ENCODE results near the gene ZBTB16.

Gene ZBTB16

GRCh38 chr11:114297806-114298709 lies 238.5 kb downstream of the ZBTB16 start:
- Histone ChIP-seq H3K4ac (ENCODE audit: low read depth, low read length) (no peak overlapping the region), H3K18ac (ENCODE audit: low read length) (no peak overlapping the region), H3K56ac (ENCODE audit: low read length) (no peak overlapping the region), H4K8ac (ENCODE audit: low read depth, low read length) (no peak overlapping the region), H2BK15ac (replicated peaks; ENCODE audit: low read depth) (no peak overlapping the region), H3K36me3 (ENCODE audit: control insufficient read depth, insufficient read depth, low read length) (no peaks in the 10 kb centered on the region), H3K27me3 (ENCODE audit: insufficient read depth, low read length, poor library complexity) (no peaks in the 10 kb centered on the region), H4K5ac (ENCODE audit: low read length) (no peak overlapping the region), H3K4me3 (ENCODE audit: low read length) (no peak overlapping the region), H3K9ac (ENCODE audit: low read length) (no peak overlapping the region), H2AK5ac (ENCODE audit: low read length) (no peak overlapping the region), H3K4me2 (ENCODE audit: low read length) (no peak overlapping the region), H3K79me2 (ENCODE audit: control insufficient read depth, insufficient read depth, low read length) (no peaks in the 10 kb centered on the region), H3K27ac (ENCODE audit: low read depth, low read length) (no peak overlapping the region), H3K79me1 (ENCODE audit: low read length) (no peaks in the 10 kb centered on the region), H2BK5ac (ENCODE audit: low read length) (no peak overlapping the region), H2BK120ac (ENCODE audit: low read depth, low read length) (no peak overlapping the region), H3K23ac (ENCODE audit: low read length) (no peak overlapping the region), H3K4me1 (ENCODE audit: control insufficient read depth, low read depth, low read length) (no peaks in the 10 kb centered on the region)
- no CpG with 5 or more reads among the region's 8 CpGs for whole genome bisulfite sequencing (ENCODE audit: extremely low coverage, insufficient coverage, low lambda C conversion rate)
- DNase-seq, result peak; percentile 51

GRCh38 chr11:114298710-114299109 lies 239.2 kb downstream of the ZBTB16 start:
- H2BK5ac ChIP-seq (ENCODE audit: low read length), result no peak overlapping the region
- H3K56ac ChIP-seq (ENCODE audit: low read length), result no peak overlapping the region
- H3K4ac ChIP-seq (ENCODE audit: low read depth, low read length), result no peak overlapping the region
- H3K36me3 ChIP-seq (ENCODE audit: control insufficient read depth, insufficient read depth, low read length), result no peaks in the 10 kb centered on the region
- no peaks in the 10 kb centered on the region for H3K79me2 ChIP-seq (ENCODE audit: control insufficient read depth, insufficient read depth, low read length)
- H2BK15ac ChIP-seq (replicated peaks; ENCODE audit: low read depth), result no peak overlapping the region
- no peak overlapping the region for H3K4me2 ChIP-seq (ENCODE audit: low read length)
- no peak overlapping the region for H2AK5ac ChIP-seq (ENCODE audit: low read length)
- H3K79me1 ChIP-seq (ENCODE audit: low read length), result no peaks in the 10 kb centered on the region
- no CpG with 5 or more reads among the region's 2 CpGs for WGBS (ENCODE audit: extremely low coverage, insufficient coverage, low lambda C conversion rate)
- no peak overlapping the region for H4K8ac ChIP-seq (ENCODE audit: low read depth, low read length)
- H2BK120ac ChIP-seq (ENCODE audit: low read depth, low read length), result no peak overlapping the region
- H3K27me3 ChIP-seq (ENCODE audit: insufficient read depth, low read length, poor library complexity), result no peaks in the 10 kb centered on the region
- no peak for DNase-seq
- no peak overlapping the region for H3K18ac ChIP-seq (ENCODE audit: low read length)
- H3K9ac ChIP-seq (ENCODE audit: low read length), result no peak overlapping the region
- no peak overlapping the region for H3K4me3 ChIP-seq (ENCODE audit: low read length)
- H3K4me1 ChIP-seq (ENCODE audit: control insufficient read depth, low read depth, low read length), result no peaks in the 10 kb centered on the region
- H3K23ac ChIP-seq (ENCODE audit: low read length), result no peak overlapping the region
- no peak overlapping the region for H4K5ac ChIP-seq (ENCODE audit: low read length)
- no peak overlapping the region for H3K27ac ChIP-seq (ENCODE audit: low read depth, low read length)
